OCI-LY7 (cell line): Measurements from ENCODE around the gene CALR3. TPM values are rescaled to one million over a fixed set of nuclear protein-coding genes. Genes with fewer than 3 reads are reported as not detected.

Experiments
- BruUV-seq: library from RNA; stranded (reverse); fragments of 400-500 nt; replicated peaks from 2 replicates; lab custom pipeline; 2021; lab: Mats Ljungman, UMichigan
- CTCF ChIA-PET: fragments of 300-600 bp; sonication (Branson Sonifier 250); formaldehyde crosslinking; loops from one replicate; lab custom pipeline; 2022; ENCODE audit warnings: antibody characterized with exemption; ENCODE audit not compliant: unreplicated experiment; lab: Charles Lee
- POLR2A ChIA-PET: fragments of 300-600 bp; sonication (Branson Sonifier 250); formaldehyde crosslinking; loops from one replicate; lab custom pipeline; 2022; ENCODE audit warnings: antibody characterized with exemption; lab: Charles Lee
- DNase-seq: peaks from one replicate; pipeline ENCODE4 v3.0.0-alpha.2; 2015; ENCODE audit warnings: low spot score
- H2AFZ ChIP-seq: fragments of 200-600 bp; sonication (generic), shearing (Covaris generic); 2 replicates; pipeline ENCODE4 v1.6.1; 2014; ENCODE audit warnings: mild to moderate bottlenecking, antibody characterized with exemption, low read length, moderate library complexity
- H3K27ac ChIP-seq: fragments of 200-600 bp; sonication (generic); 2 replicates; pipeline ENCODE4 v1.5.1; 2014; ENCODE audit warnings: mixed run types, low read depth, mild to moderate bottlenecking, moderate library complexity, low read length, inconsistent platforms; ENCODE audit not compliant: poor library complexity, severe bottlenecking
- H3K36me3 ChIP-seq: fragments of 200-600 bp; sonication (generic); 2 replicates; pipeline ENCODE4 v1.6.1; 2014; ENCODE audit warnings: mild to moderate bottlenecking, antibody characterized with exemption, low read length, moderate library complexity, mixed read lengths; ENCODE audit not compliant: insufficient read depth
- H3K4me1 ChIP-seq: fragments of 200-600 bp; sonication (generic); 2 replicates; pipeline ENCODE4 v1.5.1; 2014; ENCODE audit warnings: mild to moderate bottlenecking, low read length; ENCODE audit not compliant: insufficient read depth, poor library complexity, severe bottlenecking
- H3K4me2 ChIP-seq: fragments of 200-600 bp; sonication (generic); 2 replicates; pipeline ENCODE4 v1.6.1; 2014; ENCODE audit warnings: mild to moderate bottlenecking, low read length
- H3K4me3 ChIP-seq: fragments of 200-600 bp; sonication (generic); 2 replicates; pipeline ENCODE4 v1.5.1; 2014; ENCODE audit warnings: mild to moderate bottlenecking, low read depth, low read length; ENCODE audit not compliant: poor library complexity, severe bottlenecking
- H3K79me2 ChIP-seq: fragments of 200-600 bp; sonication (generic); 2 replicates; pipeline ENCODE4 v1.6.1; 2016; ENCODE audit warnings: low read depth, mild to moderate bottlenecking, low read length, moderate library complexity, mixed read lengths; ENCODE audit not compliant: insufficient read depth
- H3K9me2 ChIP-seq: fragments of 200-600 bp; sonication (generic); 2 replicates; pipeline ENCODE4 v1.6.1; 2016; ENCODE audit warnings: mild to moderate bottlenecking, low read length, mixed read lengths; ENCODE audit not compliant: insufficient read depth
- H3K9me3 ChIP-seq: fragments of 200-600 bp; sonication (generic); 2 replicates; pipeline ENCODE4 v1.6.1; 2014; ENCODE audit warnings: mild to moderate bottlenecking, mixed run types, low read length, mixed read lengths
- H4K20me1 ChIP-seq: fragments of 200-600 bp; sonication (generic); 2 replicates; pipeline ENCODE4 v1.6.1; 2014; ENCODE audit warnings: mild to moderate bottlenecking, antibody characterized with exemption, low read length, moderate library complexity, mixed read lengths; ENCODE audit not compliant: insufficient read depth
- EZH2phosphoT487 ChIP-seq: fragments of 200-600 bp; sonication (generic); IDR thresholded peaks from 2 replicates; pipeline ENCODE4 v1.6.1; 2018; ENCODE audit warnings: low read depth, borderline replicate concordance, mild to moderate bottlenecking, mixed run types, antibody characterized with exemption, low read length, moderate library complexity, mixed read lengths
- intact Hi-C: fragments of 100-400 bp; cut with micrococcal nuclease; formaldehyde crosslinking; loops from one replicate; pipeline ENCODE4 v1.10.0; 2022; ENCODE audit not compliant: unreplicated experiment
- total RNA-seq, 2 experiments: library from RNA; depleted of rRNA in 1 of 2; stranded (reverse); fragments of >200 nt in 1 of 2; shearing (Covaris generic) in 1 of 2; gene quantifications; 2 replicates each; pipeline ENCODE4 v1.2.3, GENCODE V29; 2014 to 2022
- TF ChIP-seq, protein P1 (sequence below): fragments of 200-600 bp; sonication (generic); conservative IDR thresholded peaks from 2 replicates; pipeline ENCODE4 v1.5.1; 2014; ENCODE audit warnings: mild to moderate bottlenecking, antibody characterized with exemption, low read length, moderate library complexity, mixed read lengths

Gene CALR3
- total RNA-seq, 2 experiments from 2014 or later: not detected

DNA sequence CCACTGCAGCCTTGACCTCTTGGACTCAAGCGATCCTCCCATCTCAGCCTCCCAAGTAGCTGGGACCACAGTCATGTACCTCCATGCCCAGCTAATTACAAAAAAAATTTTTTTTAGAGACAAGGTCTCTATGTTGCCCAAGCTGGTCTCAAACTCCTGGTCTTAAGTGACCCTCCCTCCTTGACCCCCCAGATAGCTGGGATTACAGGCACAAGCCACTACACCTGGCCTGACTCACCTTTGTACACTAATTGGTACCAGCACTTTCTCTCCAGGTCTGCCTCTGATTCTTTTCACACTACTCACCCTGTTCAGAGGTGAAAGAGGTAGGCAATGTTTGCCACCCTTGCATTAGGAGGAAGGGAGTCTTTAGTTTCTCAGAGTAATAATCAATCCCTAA lies 18.7 kb downstream of the CALR3 start:
- Histone ChIP-seq H3K4me1 (peaks cover 7% of the 10 kb centered on the region), H2AFZ (no peak overlapping the region), H4K20me1 (no peaks in the 10 kb centered on the region), H3K27ac (no peak overlapping the region), H3K9me2 (no peaks in the 10 kb centered on the region), H3K36me3 (no peaks in the 10 kb centered on the region), H3K4me3 (no peak overlapping the region), H3K79me2 (no peaks in the 10 kb centered on the region), H3K4me2 (no peak overlapping the region), H3K9me3 (peaks cover 7% of the 10 kb centered on the region; the same call in 1 of the 2 replicates)
- intact Hi-C loops: no loop called here
- ChIA-PET CTCF (no interaction called here), POLR2A (interaction anchor here (0.6 kb wide), 1 partner anchor 185 kb away, joined by 3 read pairs; no protein-coding TSS in a partner anchor)
- TF ChIP-seq, protein P1, sequence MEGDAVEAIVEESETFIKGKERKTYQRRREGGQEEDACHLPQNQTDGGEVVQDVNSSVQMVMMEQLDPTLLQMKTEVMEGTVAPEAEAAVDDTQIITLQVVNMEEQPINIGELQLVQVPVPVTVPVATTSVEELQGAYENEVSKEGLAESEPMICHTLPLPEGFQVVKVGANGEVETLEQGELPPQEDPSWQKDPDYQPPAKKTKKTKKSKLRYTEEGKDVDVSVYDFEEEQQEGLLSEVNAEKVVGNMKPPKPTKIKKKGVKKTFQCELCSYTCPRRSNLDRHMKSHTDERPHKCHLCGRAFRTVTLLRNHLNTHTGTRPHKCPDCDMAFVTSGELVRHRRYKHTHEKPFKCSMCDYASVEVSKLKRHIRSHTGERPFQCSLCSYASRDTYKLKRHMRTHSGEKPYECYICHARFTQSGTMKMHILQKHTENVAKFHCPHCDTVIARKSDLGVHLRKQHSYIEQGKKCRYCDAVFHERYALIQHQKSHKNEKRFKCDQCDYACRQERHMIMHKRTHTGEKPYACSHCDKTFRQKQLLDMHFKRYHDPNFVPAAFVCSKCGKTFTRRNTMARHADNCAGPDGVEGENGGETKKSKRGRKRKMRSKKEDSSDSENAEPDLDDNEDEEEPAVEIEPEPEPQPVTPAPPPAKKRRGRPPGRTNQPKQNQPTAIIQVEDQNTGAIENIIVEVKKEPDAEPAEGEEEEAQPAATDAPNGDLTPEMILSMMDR: no peak
- TF ChIP-seq EZH2phosphoT487: no peak
- BruUV-seq: no TSS peak
- no peak for DNase-seq

DNA sequence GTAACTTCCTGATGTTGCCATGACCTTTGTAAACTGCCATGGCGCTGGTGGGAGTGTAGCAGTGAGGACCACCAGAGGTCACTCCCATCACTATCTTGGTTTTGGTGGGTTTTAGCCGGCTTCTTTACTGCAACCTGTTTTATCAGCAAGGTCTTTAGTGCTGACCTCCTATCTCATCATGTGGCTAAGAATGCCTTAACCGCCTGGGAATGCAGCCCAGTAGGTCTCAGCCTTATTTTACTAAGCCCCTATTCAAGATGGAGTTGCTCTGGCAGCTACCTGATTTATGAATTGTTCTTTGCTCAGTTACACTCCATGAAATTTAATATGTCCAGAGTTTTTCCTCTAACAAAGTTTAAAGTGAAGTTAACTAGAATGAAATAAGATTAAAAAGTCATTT lies 19.6 kb downstream of the CALR3 start:
- peaks cover 9% of the 10 kb centered on the region for H3K4me1 ChIP-seq
- BruUV-seq: no TSS peak
- ChIA-PET POLR2A (interaction anchor here (0.6 kb wide), 2 partner anchors 10 to 185 kb away, joined by 3 read pairs; no protein-coding TSS in a partner anchor), CTCF (no interaction called here)
- no peak for DNase-seq
- H2AFZ ChIP-seq: no peak overlapping the region
- peaks cover 7% of the 10 kb centered on the region; the same call in 1 of the 2 replicates for H3K9me3 ChIP-seq
- no peak overlapping the region for H3K27ac ChIP-seq
- H3K4me2 ChIP-seq: no peak overlapping the region
- TF ChIP-seq, protein P1: no peak
- TF ChIP-seq EZH2phosphoT487: no peak
- no peaks in the 10 kb centered on the region for H3K36me3 ChIP-seq
- no peak overlapping the region for H3K4me3 ChIP-seq
- peaks cover under 1% of the 10 kb centered on the region; the same call in 1 of the 2 replicates for H3K79me2 ChIP-seq
- intact Hi-C loops: no loop called here
- no peaks in the 10 kb centered on the region for H4K20me1 ChIP-seq
- no peaks in the 10 kb centered on the region for H3K9me2 ChIP-seq

DNA sequence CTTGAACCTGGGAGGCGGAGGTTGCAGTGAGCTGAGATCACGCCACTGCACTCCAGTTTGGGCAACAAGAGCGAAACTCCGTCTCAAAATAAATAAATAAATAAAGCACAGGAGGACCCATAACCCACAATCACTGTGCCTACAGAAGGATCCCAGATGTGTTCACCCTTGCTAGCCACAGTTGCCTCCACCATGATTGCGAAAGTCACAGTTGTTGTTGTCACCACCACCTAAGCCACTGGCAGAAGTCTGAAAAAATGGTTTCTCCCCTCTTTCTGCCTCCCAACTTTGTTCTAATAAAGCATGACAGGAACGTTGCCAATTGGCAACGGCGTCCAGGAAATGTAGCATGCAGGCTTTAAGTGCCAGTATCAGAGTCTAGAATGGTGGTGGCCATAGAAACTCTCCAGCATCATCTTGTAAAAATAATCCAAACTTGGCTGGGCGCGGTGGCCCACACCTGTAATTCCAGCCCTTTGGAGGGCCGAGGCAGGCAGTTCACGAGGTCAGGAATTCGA lies 22.0 kb downstream of the CALR3 start:
- Histone ChIP-seq H3K4me3 (no peak overlapping the region), H3K36me3 (peaks cover 4% of the 10 kb centered on the region; the same call in 1 of the 2 replicates), H3K79me2 (peaks cover 25% of the 10 kb centered on the region), H4K20me1 (peaks cover 11% of the 10 kb centered on the region; the same call in 1 of the 2 replicates), H2AFZ (no peak overlapping the region), H3K4me2 (no peak overlapping the region), H3K9me3 (peaks cover 7% of the 10 kb centered on the region; the same call in 1 of the 2 replicates), H3K9me2 (no peaks in the 10 kb centered on the region), H3K4me1 (peaks cover 25% of the 10 kb centered on the region), H3K27ac (no peak overlapping the region)
- no peak for DNase-seq
- no TSS peak for BruUV-seq
- TF ChIP-seq, protein P1: no peak
- no peak for TF ChIP-seq EZH2phosphoT487
- ChIA-PET POLR2A (no interaction called here), CTCF (no interaction called here)
- intact Hi-C loops: no loop called here
